ENCODE results near the gene MYBPC2.
"Not testable (repeated sequence)": the region's sequence is repeated elsewhere in the genome, so short reads cannot be mapped to it uniquely, and the experiment has no call there.

The MYBPC2 gene

GRCh38 chr19:50428772-50429463 is 3.8 kb upstream of the MYBPC2 start:
- DNase-seq = no peak

GRCh38 chr19:50430888-50431342 is 1.8 kb upstream of the MYBPC2 start:
- DNase-seq = no peak

DNA sequence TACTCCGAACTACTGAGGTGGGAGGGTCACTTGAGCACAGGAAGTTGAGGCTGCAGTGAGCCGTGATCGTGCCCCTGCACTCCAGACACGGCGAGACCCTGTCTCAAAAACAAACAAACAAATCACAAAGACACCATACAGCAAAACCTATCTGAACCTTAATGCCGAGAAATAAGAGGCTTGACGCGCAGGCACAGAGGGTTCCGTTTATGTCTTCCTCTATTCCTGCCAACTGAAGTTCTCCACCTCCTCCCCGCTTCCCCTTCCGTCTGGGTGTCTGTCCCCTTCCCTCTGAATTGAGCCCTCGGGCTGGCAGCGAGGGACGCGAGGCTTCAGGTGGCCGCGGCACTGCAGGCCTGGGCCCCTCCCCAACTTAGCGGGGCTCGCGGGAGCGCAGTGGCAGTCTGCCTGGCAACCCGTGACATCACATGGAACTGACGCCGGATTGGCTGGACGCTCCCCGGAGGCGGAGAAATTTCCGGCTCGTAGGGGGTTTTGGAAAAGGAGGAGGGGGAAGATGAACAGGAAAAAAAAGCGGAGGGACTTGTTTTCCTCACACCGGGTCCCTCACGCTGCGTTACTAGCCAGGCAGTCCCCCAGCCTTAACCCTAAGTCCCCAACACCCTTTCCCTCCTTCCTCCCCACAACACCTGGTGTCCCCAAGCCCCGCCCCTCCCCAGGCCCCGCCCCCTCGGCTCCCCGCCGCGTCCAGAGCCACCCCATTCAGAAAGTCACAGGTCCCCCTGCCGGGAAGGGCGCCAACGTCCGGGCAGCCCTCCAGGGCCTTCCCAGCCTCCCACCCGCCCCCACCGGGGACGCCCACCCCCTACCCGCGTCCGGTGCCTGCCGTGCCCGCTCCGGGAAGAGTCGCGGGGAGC is 1.1 kb upstream of the MYBPC2 start:
- peak; percentile 78 for DNase-seq

DNA sequence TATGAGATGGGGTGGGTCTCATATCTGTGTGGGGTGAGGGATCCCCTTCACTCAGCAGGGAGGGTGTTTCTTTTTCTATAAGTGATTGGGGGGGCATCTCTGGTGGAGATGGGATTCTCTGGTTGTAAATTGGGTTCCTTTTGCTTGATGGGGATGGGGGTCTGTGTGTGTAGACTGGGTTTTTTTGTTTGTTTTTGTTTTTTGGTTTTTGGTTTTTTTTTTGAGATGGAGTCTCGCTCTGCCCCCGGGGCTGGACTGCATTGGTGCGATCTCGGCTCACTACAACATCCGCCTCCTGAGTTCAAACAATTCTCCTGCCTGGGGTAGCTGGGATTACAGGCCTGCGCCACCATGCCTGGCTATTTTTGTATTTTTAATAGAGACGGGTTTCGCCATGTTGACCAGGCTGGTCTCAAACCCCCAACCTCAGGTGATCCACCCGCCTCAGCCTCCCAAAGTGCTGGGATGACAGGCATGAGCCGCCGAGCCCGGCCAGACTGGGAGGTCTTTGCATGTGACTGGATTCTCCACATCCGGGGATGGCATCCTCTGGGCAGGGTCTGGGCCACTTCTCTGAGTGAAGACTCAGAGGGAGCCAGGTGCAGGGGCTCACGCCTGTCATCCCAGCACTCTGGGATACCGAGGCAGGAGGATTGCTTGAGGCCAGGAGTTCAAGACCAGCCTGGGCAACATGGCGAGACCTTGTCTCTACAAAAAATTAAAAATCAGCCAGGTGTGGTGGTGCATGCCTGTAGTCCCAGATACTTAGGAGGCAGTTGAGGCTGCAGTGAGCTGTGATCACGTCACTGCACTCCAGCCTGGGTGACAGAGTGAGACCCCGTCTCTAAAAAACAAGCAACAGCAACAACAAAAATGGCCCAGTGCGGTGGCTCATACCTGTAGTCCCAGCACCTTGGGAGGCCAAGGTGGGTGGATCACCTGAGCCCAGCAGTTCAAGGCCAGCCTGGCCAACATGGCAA is 799 bp downstream of the MYBPC2 start:
- no peak for DNase-seq

DNA sequence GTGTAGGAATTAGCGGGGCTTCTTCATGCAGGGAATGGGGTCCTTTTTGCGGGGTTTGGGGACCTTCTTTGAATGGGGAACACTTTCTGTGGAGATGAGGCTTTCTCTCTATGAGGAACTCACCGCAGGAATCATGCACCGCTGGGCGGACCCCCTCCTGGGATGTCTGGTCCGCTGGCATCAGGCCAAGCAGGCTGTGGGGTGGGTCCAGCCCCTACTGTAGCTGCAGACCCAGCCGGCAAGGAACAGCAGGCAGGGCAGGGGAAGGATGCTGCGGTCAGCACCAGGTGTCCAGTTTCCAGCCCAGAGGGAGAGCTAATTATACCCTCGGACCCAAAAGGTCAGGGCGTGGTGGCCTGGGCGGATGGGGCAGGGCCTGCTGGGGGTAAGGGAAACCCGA is 1.8 kb downstream of the MYBPC2 start:
- no peak for DNase-seq

GRCh38 chr19:50435221-50435620 is 2.5 kb downstream of the MYBPC2 start:
- no peak for DNase-seq

GRCh38 chr19:50435627-50436026 is 2.9 kb downstream of the MYBPC2 start:
- DNase-seq = no peak

- no peak for DNase-seq
Observed at GRCh38 chr19:50437862-50438449, 5.3 kb downstream of the MYBPC2 start.

GRCh38 chr19:50439130-50439529 is 6.4 kb downstream of the MYBPC2 start:
- not testable (repeated sequence) for DNase-seq

GRCh38 chr19:50444059-50444458 is 11.4 kb downstream of the MYBPC2 start:
- no peak for DNase-seq

DNA sequence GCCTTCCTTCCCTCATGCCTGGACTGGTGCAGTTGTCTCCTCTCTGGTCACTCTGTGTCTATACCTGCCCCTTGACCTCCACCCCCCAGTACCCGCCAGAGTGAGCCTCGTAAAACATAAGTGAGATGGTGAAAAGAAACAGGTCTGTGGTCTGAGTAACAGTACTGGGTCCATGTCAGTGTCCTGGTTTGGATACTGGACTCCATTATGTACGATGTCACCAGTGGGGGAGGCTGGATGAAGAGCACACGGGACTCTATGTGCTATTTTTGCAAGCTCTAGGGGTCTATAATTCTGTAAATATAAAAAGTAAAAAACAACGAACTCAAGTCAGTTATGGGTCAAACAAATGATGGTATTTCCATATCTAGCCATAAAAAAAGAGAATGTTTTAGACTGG is 14.4 kb downstream of the MYBPC2 start:
- DNase-seq = no peak

- DNase-seq = no peak
Observed at GRCh38 chr19:50447750-50448149, 15.1 kb downstream of the MYBPC2 start.

DNA sequence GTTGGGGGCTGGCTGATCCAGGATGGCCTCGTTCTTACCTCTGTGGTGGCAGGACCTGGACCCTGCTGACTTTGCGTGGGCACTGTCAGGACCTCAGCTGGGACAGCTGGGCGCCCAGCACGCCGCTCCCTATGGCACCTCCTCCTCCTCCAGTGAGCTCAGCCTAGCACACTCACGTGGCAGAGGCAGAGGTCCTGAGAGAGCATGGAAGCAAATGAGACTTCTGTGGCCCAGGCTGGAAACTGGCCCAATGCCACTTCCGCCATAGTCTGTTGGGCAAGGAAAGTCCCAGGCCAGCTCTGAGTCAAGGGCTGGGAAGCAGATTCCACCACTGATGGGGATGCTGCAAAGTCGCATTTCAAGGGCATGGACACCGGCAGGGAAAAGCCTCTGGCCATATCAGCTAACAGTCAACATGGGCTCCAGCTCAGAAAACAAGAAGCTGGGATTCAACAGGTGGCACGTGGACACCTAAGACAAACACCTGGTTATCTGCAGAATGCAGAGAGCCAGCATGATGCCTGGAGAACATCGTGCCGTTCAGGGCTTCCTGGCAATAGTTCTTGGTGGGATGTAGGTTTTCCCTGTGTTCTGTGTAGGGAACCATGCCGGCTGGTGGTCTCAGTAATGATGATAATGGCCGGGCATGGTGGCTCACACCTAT is 16.7 kb downstream of the MYBPC2 start:
- DNase-seq = no peak

- no peak for DNase-seq
Observed at GRCh38 chr19:50450369-50451222, 17.9 kb downstream of the MYBPC2 start.

DNA sequence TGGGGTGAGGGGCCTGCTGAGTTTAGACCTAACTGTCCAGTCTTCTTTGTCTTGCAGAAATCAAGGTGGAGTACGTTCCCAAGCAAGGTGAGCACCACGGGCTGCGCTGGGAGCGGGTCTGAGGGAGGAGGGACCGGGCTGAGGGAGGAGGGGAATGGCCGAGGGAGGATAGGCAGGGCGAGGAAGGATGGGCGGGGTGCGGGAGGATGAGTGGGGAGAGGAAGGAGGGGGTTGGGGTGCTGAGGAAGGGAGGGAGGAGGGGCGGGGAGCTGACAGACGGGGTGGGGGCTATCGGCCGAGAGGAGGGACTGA is 18.5 kb downstream of the MYBPC2 start:
- no peak for DNase-seq

DNA sequence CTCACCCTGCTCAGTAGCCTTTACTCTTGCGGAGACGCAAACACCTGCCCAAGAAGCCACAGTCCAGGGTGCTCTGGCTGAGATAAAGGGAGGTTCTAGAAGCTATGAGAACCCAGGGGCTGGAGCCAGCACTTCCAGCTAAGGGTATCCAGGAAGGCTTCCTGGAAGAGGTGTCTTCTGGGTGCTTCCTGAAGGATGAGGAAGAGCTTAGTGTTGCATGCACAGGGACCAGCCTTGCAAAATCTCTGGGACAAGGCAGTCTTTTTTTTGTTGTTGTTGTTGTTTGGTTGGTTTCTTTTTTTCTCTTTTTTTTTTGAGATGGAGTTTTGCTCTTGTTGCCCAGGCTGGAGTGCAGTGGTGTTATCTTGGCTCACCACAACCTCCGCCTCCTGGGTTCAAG is 20.6 kb downstream of the MYBPC2 start:
- no peak for DNase-seq

DNA sequence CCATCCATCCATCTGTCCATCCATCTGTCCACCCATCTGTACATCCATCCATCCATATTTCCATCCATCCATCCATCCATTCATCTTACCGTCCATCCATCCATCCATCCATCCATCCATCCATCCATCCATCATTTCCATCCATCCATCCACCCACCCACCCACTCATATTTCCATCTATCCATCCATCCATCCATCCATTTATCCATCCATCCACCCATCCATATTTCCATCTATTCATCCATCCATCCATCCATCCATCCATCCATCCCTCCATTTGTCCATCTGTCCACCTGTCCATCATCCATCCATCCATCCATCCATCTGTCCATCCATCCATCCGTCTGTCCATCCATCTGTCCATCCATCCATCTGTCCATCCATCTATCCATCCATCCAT is 23.3 kb downstream of the MYBPC2 start:
- no peak for DNase-seq

DNA sequence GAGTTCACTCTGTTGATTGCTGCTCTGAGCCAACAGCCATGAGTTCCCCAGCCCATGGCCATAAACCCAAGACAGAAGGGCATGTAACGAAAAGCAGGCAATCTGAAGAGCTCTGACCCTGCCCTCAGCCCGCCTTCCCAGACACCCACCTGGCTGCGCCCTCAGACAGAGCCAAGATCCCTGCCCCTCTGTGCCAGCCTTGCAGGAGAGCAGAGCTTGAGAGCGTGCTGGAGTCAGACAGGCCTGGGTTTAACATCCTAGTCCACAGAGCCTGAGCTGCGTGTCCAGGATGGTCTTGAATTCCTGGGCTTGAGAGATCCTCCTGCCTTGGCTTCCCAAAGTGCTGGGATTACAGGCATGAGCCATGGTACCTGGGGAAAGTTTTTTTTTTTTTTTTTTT is 24.6 kb downstream of the MYBPC2 start:
- no peak for DNase-seq

GRCh38 chr19:50458396-50459066 is 25.8 kb downstream of the MYBPC2 start:
- no peak for DNase-seq

DNA sequence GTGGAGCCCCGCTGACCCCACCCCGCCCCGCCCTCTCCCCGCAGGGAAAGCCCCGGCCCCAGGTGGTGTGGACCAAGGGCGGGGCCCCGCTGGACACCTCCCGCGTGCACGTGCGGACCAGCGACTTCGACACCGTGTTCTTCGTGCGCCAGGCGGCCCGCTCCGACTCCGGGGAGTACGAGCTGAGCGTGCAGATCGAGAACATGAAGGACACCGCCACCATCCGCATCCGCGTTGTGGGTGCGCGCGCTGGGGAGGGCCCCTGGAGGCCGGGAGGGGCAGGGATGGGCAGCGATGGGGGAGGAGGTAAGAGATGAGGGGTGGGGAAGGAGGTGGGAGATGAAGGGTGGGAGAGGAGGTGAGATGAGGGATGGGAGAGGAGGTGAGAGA is 26.4 kb downstream of the MYBPC2 start:
- no peak for DNase-seq

DNA sequence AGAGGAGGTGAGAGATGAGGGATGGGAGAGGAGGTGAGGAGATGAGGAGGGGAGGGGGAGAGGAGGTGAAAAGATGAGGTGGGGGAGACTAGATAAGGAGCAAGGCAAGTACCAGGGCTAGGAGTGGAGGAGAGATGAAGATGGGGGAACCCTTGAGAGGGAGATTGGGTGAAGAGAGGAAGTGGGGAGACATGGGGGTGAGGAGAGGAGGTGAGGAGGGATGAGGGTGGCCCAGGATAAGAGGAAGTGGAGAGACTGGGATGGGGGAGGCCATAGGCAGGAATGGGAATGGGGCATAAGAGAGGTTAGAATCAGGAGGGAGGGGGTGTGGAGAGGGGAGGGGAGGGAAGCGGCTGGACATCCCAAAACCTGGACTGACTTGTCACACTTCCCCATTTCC is 26.9 kb downstream of the MYBPC2 start:
- no peak for DNase-seq

Data from KG1 (cell line).